Stimulated activated CD8-positive, alpha-beta memory T cell treated with anti-CD3 and anti-CD28 coated beads, Interleukin-12 subunit alpha, Interleukin-12 subunit beta, amount 100 ng/mL, for 1 hour (primary cell): ENCODE measurements around the gene TCF7.
"Not testable (repeated sequence)": the region's sequence is repeated elsewhere in the genome, so short reads cannot be mapped to it uniquely, and the experiment has no call there.

ENCODE experiments used
- DNase-seq: peaks from one replicate; pipeline ENCODE4 v3.0.0-alpha.2; 2020; ENCODE audit warnings: low read depth

Gene TCF7

DNA sequence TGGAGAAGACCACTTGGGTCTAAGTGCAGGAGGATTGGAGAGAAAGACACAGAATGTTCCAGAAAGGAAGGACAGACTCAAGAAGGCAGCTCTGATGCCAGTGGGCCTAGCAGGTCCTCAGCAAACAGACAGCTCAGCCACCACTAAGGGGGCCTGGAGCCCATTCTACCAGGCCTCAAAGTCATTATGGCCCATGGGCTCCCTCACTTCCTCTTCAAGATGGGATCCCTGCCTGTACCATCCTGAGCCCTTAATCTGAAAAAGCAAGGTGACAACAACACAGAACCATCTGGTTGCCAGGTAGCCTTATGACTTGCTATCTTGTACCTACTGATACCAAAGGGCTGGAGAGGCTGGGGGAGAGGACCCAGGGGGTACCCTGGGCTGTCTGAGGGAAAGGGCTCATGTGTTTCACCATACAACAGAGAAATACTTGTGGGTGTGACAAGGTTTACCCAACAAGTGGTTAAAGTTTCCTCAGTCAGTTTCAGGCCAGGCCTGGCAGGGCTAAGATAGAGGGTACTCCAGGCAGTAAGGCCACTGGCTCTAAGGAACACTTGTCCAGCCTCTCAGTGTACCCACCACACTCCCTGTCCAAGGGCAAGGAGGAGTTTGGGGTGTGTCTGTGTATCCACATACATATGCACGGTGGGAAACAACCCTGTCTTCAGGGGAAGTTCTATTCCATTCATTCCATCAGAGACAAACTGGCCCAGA lies 30.7 kb downstream of the TCF7 start:
- no peak for DNase-seq

DNA sequence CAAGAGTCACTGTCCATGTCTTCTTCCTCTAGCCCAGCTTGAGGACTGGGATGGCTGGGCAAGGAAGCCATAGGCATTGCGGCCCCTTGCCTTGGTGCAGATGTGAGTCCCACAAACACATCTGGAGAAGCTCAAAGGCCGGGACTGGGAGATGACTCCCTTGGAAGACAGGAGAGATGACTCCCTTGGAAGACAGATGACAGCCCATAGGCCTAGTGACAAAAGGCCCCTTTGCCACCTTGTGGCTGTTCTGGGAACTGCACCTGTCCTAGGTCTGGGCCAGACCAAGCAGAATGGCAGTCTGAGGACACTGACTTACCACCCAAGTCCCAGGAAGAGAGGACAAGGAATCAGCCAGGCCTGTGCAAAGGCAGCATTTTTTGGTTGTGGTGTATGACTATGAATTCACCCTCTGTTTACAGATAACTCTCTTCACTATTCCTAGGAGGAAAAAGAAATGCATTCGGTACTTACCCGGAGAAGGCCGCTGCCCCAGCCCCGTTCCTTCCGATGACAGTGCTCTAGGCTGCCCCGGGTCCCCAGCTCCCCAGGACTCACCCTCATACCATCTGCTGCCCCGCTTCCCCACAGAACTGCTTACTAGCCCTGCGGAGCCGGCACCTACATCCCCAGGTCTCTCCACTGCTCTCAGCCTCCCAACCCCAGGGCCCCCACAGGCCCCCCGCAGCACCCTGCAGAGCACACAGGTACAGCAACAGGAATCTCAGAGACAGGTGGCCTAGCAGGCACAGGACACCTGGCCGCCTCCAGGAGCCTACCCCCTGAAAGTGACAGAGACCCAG lies 31.5 kb downstream of the TCF7 start:
- peak; percentile 73 for DNase-seq

DNA sequence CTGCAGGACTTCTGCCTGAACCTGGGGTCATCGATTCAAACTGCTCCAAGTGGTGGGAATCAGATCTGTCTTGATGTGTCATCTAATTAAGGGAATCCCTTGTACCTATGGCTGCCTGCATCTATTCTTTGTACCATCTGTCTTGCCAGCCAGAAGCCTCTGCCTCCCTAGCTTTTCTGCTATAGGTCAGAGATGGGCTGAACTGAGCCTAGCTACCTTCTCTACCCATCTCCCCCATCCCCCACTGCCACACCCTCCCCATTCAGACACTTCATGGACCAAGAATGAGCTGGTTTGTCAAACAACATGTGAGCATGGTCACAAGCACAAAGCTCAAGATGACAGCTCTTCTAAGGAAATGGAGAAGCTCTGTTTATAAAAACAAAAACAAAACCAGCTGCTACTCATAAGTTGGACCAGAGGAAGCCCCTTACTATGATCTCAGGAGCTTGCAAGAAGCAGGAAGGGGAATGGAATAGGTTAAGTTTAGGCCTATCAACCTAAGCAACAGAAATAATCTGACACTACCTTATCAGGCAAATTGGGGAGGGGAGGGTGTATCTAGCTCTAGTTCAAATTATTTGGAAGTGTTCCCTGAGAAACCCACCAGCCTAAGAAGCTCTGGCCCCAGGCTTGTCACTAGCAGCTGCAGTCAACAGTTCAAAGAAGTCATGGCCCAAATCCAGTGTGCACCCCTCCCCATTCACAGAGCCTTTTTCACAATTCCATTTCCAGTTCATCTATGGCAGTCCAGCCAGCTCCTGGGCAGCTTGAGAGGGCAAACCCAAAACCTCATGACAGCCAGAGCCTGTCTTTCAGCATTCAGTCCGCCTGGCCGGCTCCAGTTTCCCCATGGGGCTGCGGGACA lies 32.4 kb downstream of the TCF7 start:
- no peak for DNase-seq

DNA sequence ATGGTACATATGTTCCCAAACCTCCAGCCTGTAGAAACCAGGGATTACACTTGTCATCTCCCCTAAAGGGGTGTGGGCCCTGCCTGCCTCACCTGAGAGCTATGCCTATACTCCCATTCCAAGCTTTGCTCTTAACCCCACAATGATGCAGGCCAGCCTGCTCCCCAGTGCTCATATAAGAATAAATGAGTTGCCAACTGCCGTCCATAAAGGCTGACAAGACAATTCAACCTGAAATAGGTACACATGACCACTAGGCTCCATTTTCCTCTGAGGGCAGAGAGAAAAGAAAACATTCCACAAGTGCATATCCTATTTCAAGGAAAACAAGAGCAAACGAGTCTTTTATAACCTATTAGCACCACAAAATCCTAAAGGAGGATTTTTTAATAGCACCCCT lies 33.8 kb downstream of the TCF7 start:
- DNase-seq: no peak

DNA sequence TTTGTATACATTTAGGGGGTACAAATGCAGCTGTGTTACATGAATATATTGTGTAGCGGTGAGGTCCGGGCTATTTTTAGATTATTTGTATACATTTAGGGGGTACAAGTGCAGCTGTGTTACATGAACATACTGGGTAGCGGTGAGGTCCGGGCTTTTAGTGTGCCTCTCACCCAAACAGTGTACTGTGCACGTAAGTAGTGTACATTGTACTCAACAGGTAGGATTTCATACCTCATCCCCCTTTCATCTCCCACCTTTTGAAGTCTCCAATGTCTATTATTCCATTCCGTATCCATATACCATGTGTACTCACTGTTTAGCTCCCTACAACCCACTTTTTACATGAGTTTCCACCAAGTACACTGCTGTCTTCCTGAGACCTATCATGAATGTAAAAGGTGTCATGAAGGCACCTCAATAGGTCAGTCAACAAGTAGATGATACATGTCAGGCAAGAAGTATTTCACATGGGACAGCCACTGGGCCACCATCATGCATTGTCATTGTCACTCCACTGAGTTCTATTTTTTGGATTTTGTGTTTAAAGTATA lies 34.6 kb downstream of the TCF7 start:
- no peak for DNase-seq

DNA sequence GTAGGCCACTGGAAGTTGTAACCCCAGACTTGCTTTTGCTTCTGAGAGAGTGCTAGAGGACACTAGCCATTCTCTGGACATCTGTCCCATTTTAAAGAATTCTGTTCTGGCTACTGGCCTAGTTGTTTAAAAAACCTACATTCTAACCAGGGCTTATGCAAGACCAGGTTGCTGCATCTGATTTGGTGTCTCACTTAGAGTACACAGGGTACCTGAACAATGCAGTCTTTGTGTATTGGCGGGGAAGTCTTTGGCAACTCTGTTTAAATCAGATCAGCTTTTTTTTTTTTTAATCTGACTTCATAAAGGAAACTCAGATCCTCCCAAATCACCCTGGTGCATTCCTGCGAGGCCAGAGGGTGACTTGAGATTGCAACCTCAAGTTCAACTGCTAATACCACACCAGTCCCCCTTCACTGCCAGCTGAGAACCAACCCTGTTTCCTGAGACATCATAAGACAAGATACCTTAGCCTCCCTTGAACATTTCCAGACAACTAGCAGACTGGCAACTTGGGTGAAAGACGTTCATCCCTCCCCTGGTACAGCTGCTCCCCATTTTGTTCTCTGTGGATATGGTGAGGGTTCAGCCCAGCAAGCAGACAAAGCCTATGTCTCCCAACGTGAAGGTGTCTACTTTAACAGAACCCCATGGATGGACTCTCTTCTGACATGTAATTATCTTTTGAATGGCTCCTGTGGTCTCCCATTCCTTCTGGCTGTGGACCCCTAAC lies 35.3 kb downstream of the TCF7 start:
- DNase-seq: no peak

DNA sequence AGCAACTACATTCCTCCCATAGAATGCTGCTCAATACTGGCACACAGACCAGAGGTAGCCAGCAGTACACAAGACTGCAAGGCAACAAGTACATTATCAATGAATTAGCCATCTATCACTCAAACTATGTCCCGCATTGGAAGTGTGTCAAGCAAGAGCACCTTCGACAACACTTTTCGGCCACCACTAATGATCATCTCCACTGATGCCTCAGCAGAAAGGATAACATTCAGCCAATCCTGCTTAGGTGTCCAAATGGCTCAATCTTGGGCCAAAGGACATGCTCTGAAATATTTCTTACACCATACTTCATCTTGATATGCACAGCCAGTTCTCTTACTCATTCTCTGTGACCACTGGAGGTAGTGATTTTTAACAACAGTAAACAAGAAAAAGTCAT lies 37.2 kb downstream of the TCF7 start:
- no peak for DNase-seq

DNA sequence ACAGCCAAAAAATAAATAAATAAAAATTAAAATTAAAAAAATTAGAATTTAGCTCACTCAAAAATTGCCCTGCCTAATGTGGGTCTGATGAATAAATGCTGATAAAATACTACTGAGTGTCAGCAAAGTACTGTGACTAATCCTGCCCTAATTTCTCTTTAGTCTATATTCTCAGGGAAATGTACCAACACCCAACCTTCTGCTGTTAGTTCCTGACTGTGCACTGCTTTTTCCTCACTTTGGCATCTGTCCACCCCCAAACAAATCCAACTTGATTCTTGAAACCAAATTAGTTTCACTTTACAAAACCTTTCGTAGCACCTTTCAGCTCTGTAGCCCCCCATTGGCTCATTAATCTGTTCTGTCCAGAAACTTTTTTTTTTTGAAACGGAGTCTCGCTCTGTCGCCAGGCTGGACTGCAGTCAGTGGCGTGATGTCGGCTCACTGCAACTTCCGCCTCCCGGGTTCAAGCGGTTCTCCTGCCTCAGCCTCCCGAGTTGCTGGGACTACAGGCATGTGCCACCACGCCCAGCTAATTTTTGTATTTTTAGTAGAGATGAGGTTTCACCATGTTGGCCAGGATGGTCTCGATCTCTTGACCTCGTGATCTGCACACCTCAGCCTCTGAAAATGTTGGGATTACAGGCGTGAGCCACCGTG lies 37.8 kb downstream of the TCF7 start:
- DNase-seq: not testable (repeated sequence)

DNA sequence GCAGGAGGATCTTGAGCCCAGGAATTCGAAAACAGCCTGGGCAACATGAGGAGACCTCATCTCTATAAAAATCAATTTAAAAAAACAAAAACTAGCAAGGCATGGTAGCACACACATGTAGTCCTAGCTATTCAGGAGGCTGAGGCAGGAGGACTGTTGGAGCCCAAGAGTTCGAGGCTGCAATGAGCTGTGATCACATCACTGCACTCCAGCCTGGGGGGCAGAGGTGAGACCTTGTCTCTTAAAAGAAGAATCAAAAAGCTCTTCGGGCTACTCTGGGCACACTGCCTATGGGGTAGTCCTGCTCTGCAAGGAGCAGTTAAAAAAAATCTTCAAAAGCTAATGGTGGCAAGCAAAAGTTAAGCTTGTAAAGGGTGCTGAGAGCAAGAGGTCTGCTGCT lies 38.8 kb downstream of the TCF7 start:
- DNase-seq: no peak

DNA sequence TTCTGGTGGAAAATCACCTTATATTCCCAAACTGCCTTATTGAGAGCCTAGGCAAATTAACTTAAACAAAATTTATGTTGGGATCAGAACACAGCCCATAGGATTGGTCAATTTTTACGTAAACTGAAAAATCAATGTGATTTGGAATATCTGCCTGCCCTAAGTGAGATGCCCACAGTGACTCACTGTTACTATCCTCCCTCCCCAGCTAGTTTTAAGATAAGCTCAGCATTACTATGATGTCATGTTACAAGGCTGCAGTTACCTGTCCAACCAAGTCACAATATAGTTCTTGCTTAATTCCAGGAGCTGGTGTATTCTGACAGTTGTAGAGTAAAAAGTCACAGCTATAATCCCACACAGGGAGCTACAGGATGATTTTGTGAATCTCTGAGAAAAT lies 39.2 kb downstream of the TCF7 start:
- DNase-seq: no peak

DNA sequence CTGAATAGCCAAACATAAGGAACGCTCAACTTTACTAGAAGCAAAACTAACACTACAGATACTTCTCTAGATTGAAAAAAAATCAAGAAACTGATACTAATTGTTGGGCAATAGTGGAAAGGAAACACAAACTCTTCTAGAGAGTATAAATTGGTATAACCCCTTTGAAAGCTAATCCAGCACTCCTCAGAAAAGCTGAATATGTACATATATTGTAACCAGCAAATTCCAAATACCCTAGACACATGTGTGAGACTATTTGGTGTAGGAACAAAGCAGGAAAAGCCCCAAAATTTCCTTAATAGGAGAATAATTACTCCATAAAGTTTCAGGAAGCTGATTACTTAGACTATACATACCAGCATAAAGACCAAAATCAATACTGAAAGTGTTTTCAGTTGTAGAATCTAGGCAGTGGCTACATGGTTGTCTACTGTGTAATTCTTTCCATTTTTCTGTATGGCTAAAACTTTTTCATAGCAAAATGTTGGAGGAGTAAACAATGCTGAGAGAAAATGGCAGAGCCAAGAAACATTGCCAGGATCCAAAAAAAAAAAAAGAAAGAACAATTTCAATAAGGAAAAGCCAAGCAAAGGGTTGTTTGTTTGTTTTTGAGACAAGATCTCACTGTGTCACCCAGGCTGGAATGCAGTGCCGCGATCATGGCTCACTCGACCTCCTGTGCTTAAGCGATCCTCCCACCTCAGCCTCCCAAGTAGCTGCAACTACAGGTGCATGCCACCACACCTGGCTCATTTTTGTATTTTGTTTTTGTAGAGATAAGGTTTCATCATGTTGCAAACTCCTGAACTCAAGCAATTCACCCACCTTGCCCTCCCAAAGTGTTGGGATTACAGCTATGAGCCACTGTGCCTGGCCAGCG lies 47.3 kb downstream of the TCF7 start:
- DNase-seq: no peak

DNA sequence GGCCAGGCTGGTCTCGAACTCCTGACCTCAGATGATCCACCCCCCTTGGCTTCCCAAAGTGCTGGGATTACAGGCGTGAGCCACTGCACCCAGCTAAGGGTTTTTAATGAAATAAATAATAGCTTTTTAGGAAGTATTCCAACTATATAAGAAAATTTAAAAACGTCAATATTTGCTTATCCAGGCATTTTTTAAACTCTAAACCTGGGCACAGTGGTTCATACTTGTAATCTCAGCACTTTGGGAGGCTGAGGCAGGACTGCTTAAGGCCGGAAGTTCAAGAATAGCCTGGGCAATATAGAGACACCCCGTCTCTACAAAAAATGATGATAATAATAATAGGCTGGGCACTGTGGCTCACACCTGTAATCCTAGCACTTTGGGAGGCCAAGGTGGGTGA lies 48.1 kb downstream of the TCF7 start:
- DNase-seq: no peak

DNA sequence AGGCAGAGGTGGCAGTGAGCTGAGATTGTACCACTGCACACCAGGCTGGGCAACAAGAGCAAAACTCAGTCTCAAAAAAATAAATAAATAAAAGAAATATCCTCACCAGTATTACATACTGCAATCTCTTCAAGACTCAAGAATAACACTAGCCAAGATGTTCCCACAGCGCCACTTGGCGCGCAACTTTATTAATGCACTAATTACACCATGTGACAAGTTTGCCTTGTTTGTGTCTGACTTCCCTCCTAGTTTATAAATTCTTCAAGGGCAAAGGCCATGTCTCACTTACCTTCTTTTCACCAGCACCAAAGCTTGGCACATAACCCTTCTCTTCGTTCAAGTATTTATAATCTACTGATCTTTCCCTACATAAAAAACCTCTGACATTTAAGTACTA lies 57.5 kb downstream of the TCF7 start:
- DNase-seq: no peak

DNA sequence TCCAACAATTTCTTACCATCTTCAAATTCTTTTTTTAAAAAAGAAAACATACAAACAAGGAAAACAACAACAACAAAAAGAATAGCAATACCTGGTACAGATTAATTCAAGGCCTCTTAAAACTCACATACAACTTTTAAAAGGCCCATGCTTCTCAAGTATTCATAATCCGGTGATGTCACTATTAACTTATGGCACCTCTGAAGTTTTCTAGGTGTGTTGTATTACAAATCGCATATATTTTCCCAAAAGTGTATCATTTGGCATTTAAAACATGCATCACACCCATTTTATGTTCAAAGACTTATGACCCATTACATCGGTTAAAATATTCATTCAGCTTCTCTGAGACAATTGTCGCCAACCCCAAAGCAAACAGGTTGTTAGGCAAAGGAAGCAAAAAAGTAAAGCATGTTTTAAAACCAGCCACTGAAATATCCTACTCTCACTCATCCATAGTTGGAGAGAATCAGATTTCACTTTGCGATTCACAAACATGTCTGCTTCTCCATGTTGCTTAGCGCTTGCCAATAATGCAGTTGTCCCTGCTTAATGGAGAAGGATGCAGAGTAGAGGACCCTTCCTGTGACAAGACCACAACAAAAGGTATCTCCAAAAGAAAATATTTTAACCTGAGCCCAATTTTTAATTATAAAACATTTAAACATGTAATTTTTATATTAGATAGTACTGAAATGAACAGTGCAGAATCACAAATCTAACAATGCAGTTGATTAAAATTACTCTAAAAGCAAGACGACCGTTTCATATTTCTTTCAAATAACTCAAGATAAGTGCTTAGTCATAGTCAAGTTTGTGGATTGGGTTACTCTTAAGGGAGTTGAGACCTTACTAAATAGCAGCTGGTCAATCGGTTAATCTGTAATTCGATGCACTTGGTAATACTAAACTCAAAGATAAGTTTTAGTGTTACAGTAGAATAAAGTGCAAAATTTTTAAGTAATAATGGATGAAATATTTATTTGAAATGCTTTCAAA lies 60.7 kb downstream of the TCF7 start:
- no peak for DNase-seq

DNA sequence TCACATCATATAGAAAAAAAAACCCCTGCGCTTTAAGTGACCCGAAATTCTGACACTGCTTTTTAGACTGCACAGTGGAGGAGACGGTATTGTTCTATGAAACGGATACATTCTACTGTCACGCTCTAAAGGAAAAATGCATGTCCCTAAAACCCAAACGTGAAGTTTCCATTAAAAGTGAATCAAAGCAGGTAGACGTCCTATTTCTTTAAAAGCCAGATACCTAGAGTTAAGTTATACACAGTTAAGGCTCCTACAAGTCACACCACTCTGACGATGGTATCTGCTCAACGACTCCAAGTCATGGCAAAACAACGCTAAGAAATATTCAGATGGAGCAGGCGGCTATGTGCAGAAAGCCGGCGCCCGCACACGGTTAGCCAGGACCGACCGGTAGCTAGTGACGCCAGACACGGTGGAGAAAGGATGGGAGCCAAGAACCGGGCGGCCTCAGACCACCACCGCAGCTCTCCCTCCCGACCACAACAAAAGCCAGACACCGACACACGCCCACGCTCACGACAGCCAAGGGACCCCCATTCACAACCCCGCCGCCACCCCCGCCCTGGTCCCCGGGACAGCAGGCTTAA lies 61.5 kb downstream of the TCF7 start:
- DNase-seq: peak; percentile 11

DNA sequence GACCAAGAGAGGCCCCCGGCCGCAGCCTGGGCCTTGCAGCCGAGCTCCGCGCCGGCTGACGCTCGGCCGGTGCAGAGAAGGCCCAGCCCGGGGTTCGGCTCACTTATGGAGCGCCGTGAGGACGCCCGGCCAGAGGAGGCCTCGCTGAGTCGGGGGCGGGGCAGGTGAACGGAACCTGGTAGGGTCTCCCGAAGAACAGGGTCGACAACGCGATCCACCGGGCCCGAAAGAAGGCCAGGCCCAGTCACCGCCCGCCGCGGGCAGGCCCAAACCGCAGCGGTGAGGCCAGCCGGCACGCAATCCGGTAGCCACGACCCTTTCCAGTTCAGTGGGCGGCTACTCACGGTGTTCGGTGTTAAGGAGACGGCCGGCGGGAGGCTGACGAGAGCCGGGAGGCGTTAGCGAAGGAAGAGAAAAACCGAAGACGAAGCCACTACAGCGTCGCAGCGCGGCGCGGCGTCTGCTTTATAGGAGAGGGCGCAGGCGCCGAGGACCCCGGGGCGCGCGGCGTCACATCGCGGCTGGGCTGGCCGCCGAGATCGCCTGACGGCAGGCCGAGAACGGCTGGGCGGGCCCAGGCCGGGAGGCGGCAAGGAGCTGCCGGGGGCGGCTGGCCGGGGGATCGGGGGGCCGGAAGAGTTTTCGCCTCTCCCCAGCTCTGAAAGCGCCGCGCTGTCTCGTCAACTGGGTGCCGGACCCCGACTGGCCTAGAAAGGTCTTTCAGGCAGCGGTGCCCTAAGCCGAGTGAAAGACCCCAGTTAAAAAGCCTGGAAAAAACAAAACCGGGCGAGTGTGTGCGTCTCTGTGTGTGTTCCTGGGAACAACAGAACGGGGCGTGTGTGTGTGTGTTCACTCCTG lies 62.3 kb downstream of the TCF7 start, which contains the start of gene SKP1:
Gene SKP1, minus strand, starts transcription at position 440 of the 858 bp plus-strand sequence. CDS start 2,928 bp downstream, outside the sequence.
- peak; percentile 77 for DNase-seq

DNA sequence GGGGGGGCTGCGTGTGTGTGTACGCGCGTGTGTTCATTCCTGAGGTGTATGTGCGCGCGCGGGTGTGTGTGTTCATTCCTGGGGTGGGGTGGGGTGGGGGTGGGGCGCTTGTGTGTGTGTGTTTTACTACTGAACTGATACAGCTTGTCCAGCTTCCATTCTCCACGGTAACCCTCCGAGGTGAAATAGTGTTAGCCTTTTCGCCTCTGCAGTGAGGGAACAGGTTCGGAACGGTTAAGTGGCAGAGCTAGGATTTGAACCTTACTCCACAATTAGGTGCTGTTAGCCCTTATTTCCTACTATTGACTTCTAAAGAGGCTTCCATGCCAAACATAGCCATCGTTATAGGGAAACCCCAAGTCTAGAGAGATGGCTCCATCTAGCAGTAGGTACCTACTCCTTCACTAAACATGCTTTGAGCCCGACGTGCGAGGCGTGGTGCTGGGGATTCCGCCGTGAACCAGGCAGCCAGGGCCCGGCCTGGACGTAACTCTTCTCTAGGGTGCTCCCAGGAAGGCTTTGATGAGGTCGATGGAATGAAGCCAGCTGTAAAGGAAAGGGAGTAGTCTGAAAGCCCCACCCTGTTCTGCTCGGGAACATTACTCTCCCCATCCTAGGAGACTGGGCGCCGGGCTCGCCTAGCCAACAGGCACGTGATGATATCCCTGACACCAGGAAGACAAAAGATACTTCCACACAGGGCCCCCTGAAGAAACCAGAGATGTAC lies 63.1 kb downstream of the TCF7 start:
- DNase-seq: no peak
